ENCODE results near the gene ALG9.

DNA sequence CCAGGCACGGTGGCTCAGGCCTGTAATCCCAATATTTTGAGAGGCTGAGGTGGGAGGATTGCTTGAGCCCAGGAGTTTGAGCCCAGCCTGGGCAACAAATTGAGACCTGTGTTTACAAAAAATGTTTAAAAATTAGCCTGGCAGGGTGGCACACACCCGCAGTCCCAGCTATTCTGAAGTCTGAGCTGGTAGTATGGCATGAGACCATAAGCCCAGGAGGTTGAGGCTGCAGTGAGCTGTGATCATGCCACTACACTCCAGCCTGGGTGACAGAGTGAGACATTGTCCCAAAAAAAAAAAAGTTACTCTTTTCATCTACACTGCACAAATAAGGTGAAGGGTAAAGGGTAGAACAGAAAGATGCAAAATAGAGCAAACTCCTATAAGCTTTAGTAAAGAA lies 82.9 kb downstream of the ALG9 start:
- TF ChIP-seq, protein P1, sequence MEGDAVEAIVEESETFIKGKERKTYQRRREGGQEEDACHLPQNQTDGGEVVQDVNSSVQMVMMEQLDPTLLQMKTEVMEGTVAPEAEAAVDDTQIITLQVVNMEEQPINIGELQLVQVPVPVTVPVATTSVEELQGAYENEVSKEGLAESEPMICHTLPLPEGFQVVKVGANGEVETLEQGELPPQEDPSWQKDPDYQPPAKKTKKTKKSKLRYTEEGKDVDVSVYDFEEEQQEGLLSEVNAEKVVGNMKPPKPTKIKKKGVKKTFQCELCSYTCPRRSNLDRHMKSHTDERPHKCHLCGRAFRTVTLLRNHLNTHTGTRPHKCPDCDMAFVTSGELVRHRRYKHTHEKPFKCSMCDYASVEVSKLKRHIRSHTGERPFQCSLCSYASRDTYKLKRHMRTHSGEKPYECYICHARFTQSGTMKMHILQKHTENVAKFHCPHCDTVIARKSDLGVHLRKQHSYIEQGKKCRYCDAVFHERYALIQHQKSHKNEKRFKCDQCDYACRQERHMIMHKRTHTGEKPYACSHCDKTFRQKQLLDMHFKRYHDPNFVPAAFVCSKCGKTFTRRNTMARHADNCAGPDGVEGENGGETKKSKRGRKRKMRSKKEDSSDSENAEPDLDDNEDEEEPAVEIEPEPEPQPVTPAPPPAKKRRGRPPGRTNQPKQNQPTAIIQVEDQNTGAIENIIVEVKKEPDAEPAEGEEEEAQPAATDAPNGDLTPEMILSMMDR (conservative IDR thresholded peaks at IDR 0.05): no peak
- TF ChIP-seq EZH2 (IDR thresholded peaks at IDR 0.05; ENCODE audit: low read depth): no peak
